DND-41 (cell line): Measurements from ENCODE around the gene APOBR.

ENCODE experiments used
- CTCF ChIP-seq: IDR thresholded peaks from 2 replicates; pipeline ENCODE4 v1.5.1; 2012; ENCODE audit warnings: borderline replicate concordance, low read length, moderate library complexity, mild to moderate bottlenecking; ENCODE audit not compliant: poor library complexity, severe bottlenecking; ENCODE audit errors: extremely low read depth
- EZH2 ChIP-seq: IDR thresholded peaks from 3 replicates; pipeline ENCODE4 v1.6.1; 2012; ENCODE audit warnings: borderline replicate concordance, low read depth, mild to moderate bottlenecking, moderate library complexity, low read length, inconsistent platforms; ENCODE audit not compliant: severe bottlenecking

- TF ChIP-seq CTCF: no peak
- no peak for TF ChIP-seq EZH2
Observed at GRCh38 chr16:28520672-28521071, 26.2 kb downstream of the APOBR start.
